Stimulated activated CD8-positive, alpha-beta memory T cell treated with anti-CD3 and anti-CD28 coated beads, Interleukin-2, amount 100 ng/mL, for 48 hours (primary cell): Measurements from ENCODE around the gene FBN2.

Experiments
- DNase-seq, 2 donors: peaks; one replicate each; pipeline ENCODE4 v3.0.0-alpha.2; 2020; ENCODE audit warnings: low read depth in 2 of 2

Gene FBN2

GRCh38 chr5:128538000-128538249 is at the start of gene FBN2:
TSS of gene FBN2 (minus strand) at chr5:128538245. CDS start at chr5:128537603, 642 bp downstream.
- no peak for DNase-seq

DNA sequence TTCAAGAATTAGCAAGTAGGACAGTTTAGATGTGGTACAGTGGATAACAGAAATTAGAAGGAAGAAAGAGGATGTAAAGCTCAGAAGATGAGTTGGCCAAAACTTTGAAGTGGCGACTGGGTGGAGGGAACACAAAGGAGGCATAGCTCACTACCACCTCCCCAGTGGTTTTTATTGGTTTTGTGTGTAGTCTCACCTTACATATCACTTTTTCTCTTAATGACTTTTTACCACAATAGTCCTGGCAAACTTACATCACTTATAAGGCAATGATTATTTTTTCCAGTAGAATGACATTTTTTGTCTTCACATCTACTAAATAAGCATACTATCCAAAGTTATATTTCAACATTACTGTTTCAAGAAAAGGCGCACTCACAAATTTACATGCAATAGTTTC is 49.2 kb upstream of the FBN2 start:
- DNase-seq: no peak

DNA sequence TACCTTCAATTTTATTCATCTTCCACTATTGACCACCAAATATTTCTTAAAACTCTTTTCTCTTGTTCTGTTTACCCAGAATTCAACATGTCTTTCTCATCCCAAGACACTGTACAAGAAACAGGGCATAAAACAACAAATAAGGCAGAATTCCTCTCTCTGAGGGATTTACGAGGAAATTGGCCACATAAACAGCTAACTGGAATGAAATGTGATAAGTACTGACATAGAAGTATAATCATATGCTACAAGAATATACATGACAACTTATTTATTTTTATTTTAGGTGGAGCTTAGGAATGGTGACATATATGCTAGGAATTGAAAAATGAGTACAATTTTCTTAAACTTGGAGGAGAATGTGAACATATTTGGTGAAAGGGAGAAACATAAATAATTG is 48.8 kb upstream of the FBN2 start:
- DNase-seq: no peak

DNA sequence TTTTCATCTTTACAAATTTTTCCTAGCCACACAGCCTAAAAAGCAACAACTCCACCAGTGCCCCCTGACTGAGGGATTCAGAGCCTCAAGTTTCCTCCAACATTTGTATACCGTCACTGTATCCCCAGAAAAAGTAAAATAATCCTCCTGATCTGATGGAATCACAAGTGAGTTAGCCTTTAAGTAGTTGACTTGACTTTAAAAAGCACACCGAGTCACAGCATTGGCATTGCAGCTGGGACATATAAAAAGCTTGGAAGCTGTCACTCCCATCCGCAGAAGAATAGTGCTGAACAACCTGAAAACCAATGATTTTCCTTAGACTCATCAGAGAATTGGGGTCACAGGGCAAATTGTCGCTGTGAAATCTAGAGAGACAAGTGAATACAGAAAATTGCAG is 41.6 kb upstream of the FBN2 start:
- no peak for DNase-seq

GRCh38 chr5:128579093-128579492 is 41.0 kb upstream of the FBN2 start:
- no peak for DNase-seq

GRCh38 chr5:128574041-128574440 is 36.0 kb upstream of the FBN2 start:
- no peak for DNase-seq

DNA sequence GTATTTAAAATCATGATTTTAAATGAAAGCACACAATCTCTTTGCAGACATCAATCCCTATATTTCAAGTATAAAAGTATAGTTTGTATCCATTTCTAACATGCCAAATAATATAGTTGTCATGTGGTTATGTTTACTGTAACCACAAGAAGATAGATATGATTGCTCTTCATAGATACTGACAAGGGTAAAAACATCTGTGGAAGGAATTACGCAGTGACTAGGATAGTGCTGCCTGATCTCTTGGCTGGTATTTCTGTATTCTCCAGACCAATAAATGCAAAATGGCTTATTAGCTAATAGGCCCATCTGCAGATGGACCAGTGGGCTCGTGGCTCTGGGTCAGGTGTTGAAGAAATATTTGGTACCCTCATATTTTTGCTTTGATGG is 34.9 kb upstream of the FBN2 start:
- no peak for DNase-seq

DNA sequence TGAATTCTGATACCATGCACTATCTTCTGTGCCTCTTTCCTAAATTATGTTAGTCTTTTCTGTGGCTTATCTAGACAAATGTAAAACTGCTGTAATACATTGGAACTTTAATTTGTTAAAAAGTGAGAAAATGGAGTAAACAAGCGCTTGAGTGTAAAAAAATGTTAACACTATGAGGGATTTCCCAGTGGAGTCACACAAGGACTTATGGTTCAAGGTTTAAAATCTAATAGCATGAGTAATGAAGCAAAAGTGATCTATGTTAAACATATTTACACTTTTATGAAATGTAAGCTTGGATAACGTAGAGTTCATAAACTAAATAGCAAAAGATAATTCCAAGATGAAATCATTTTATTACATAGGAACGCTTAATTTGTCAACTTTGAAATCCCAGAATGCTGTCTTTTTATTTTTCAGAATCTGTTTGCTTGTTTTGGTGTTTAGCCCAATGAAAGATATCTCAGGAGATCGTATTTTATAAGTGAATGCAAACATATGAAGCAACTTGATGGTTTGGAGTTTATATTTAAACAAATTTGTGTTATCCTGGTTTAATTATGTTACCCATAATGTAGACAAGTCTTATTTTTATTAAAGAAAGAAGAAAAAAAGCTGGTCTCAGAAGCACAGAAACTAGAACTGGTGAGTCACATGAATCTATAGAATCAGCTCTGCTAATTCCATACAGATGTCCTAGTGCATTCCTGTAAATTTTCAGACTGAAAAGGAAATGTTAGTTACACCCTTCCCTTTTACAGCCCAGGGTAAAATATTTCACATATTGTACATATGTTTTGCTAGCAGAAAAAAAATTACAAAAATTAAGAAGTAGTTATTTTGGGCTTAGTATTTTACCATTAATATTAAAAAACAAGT is 34.2 kb upstream of the FBN2 start:
- DNase-seq: no peak

DNA sequence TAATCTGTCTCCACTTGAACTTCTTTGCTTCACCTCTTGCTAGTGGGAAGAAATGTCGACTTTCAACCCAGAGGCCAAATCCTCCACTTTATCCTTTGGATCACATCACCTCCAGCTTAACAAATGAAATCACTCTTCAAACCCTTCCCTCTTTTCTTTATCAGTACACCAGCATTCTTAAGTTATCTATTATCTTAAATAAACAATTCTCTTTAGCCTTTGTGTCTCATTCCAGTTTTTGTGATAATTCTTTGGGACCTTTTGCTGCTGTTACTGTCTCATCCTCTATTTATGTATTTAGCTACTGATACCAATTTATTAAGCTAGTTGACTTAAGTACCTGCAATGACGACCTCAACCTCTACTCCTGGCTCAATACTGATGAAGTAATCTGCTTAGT is 28.1 kb upstream of the FBN2 start:
- DNase-seq: no peak

DNA sequence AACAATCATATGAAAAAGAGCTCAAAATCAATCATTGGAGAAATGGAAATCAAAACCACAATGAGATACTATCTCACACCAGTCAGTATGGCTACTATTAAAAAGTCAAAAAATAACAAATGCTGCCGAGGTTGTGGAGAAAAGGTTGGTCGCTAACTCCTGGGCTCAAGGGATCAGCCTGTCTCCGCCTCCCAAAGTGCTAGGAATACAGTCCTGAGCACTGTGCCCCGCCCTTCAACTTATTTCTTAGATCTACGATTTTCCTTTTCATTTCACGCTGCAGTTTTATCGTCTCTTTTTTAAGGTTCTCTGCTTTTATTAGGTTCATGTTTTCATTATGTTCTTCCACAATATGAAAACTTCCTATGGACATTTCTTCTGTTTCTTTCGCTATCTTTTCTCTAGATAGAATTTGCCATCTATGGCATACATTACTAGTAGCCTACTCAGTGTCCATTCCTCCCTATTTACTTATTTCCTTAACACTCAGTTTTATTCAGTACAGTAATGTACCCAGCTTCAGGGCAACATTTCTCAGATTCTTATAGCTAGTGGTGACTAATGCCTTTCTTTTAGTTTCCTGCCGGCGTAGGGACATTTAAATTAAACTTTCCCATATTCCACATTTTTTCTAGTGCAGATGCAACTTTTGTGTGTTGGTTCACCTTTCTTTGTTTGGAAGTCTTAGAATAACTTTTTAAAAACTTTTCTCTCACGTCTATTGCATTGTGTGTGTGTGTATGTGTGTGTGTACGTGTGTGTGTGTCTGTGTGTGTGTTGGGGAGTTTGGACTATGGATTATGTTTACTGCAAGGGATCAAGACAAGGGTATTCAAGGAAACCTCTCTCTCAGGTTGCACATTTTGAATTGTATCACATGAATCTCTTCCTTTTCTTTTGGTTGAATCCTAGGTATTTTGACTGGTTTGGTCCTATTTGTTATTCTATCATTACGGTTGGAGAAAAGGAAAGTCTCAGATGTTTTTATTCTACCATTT is 21.6 kb upstream of the FBN2 start:
- no peak for DNase-seq

DNA sequence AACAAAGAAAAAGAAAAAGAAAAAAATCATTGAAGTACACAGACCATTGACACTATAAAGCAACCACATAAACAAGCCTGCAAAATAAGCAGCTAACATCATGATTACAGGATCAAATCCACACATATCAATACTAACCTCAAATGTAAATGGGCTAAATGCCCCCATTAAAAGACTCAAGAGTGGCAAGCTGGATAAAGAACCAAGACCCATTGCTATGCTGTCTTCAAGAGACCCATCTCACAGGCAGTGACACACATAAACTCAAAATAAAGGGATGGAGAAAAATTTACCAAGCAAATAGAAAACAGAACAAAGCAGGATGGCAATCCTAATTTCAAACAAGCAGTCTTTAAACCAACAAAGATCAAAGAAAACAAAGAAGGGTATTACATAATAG is 15.7 kb upstream of the FBN2 start:
- no peak for DNase-seq

- DNase-seq: no peak
These were observed 13.4 kb upstream of the FBN2 start for GRCh38 chr5:128551476-128551875.

DNA sequence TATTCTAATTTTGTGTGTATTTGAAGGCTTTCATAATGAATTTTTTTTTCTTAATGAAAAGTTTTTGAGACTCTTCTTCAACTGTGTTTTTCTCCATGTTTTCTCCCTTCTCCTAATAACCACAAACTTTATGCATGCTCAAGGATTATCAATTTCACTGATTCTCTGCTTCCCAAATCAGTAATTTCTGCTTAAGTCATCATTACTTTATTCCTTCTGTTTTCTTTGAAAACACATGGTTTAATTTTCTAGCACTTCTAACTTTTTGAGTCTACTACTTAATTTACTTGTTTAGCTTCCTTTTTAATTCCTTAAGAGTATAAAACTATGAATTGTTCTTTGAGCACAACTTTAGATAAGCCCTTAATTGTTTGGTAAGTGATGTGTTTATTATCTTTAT is 11.5 kb upstream of the FBN2 start:
- no peak for DNase-seq

- DNase-seq: no peak
These were observed 8.7 kb upstream of the FBN2 start for GRCh38 chr5:128546658-128547281.

GRCh38 chr5:128541385-128541784 is 3.3 kb upstream of the FBN2 start:
- no peak for DNase-seq

DNA sequence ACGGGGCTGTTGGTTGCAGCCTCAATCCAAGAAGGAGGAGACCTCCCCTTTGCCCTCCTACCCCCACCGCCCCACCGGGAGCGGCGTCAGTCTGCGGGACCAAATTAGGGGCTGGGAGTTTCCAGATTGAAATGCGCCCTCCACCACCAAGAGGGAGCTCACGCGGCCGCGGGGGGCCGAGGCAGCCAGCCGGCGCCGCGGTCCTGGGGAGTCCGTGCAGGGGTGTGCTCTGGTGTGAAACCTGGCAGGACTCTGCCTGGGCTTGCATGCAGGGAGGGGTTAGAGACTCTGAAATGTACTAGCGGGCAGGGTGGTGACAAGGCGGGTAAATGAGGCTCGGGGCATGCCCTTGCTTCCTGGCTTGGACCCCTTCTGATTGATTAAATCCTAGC is 989 bp upstream of the FBN2 start:
- DNase-seq: no peak

GRCh38 chr5:128538250-128539037 is 399 bp upstream of the FBN2 start:
- no peak for DNase-seq

- DNase-seq: no peak
These were observed 635 bp downstream of the FBN2 start for GRCh38 chr5:128537221-128537999.

GRCh38 chr5:128536254-128537220 is 1.5 kb downstream of the FBN2 start:
- no peak for DNase-seq

GRCh38 chr5:128535251-128535650 is 2.8 kb downstream of the FBN2 start:
- no peak for DNase-seq
